Measurements from ENCODE around the gene ZDHHC14.
A peak's percentile ranks its signal among the peaks of the same experiment; 100 is the strongest.
"Not testable (repeated sequence)": the region's sequence is repeated elsewhere in the genome, so short reads cannot be mapped to it uniquely, and the experiment has no call there.

ZDHHC14 gene

DNA sequence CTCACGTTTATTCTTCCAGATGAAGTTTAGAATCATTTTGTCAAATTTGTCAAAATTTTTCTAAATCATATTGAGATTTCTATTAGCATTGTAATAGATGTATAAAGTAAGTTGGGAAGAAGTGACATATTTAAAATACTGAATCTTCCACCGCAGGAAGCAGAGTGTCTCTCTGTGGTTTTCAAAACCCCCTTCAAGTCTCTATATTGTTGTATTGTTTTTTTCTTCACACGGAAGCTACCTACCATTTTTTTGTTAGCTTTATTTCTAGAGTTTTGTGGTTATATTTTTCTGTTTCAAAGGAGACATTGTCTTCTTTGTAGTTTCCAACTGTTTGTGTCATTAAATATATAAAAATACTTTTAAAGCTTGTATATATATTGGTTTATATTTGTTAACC lies 188.6 kb downstream of the ZDHHC14 start:
- no peak overlapping the region for H3K4me3 ChIP-seq (ENCODE audit: low read depth, low read length)
- no peak for TF ChIP-seq CTCF (IDR thresholded peaks at IDR 0.05; ENCODE audit: control insufficient read depth, extremely low read depth, insufficient read depth)
- no peak for DNase-seq (ENCODE audit: low read depth)

DNA sequence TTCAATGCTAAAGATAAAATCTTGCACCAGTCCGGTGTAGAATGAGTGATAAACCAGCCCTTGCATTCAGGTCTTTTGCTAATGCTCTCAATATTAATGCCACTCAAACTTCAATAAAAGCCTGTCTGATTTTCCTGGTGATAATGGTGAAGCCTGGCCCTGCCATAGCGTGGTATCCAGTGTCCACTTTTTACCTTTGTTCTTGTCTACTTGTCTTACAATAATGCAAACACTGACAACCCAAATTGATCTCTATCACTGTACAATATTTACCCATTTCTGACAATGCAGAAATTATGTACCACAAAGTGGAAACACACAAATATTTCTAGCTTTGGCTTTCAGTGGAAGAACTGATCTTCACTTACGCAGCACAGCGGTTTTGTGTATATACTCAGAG lies 189.1 kb downstream of the ZDHHC14 start:
- no peak overlapping the region for H3K4me3 ChIP-seq (ENCODE audit: low read depth, low read length)
- peak; percentile 58 for DNase-seq (ENCODE audit: low read depth)
- TF ChIP-seq CTCF (IDR thresholded peaks at IDR 0.05; ENCODE audit: control insufficient read depth, extremely low read depth, insufficient read depth): no peak

DNA sequence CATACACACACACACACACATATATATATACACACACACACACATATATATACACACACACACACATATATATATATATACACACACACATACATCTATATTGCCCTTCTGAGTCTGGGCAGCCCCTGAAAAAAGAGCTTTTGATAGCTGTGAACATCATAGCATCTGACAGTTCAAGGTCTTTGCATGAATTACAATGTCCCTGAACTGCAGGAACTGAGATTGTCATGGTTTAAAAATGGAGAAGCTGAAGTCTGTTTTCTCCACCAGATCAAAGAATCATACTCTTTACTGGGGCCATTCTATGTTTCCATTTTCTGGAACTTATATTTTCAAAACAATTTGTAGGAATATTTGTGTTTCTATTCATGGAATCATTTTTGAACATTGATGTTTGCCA lies 189.8 kb downstream of the ZDHHC14 start:
- DNase-seq (ENCODE audit: low read depth): no peak
- no peak for TF ChIP-seq CTCF (IDR thresholded peaks at IDR 0.05; ENCODE audit: control insufficient read depth, extremely low read depth, insufficient read depth)
- H3K4me3 ChIP-seq (ENCODE audit: low read depth, low read length): no peak overlapping the region

DNA sequence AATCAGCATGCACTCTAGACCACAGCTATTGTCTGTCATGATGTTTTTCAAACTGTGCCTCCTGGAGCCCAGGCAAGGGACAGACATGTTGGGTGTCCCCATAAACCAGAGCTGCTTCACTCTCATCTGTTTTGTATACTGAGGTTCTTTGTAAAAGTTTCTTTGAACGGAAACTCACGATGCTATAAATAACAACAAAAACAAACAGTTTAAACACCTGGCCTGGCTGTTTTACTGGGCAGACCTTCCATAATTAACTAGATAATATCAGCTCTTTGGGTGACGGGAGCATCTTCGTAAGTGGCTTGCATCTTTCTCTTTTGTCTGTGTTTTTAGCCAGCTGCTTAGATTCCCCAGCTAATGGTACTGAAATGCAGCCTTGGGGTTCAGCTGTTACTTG lies 190.3 kb downstream of the ZDHHC14 start:
- H3K4me3 ChIP-seq (ENCODE audit: low read depth, low read length): no peak overlapping the region
- no peak for DNase-seq (ENCODE audit: low read depth)
- no peak for TF ChIP-seq CTCF (IDR thresholded peaks at IDR 0.05; ENCODE audit: control insufficient read depth, extremely low read depth, insufficient read depth)

- DNase-seq (ENCODE audit: low read depth): no peak
- no peak overlapping the region for H3K4me3 ChIP-seq (ENCODE audit: low read depth, low read length)
- TF ChIP-seq CTCF (IDR thresholded peaks at IDR 0.05; ENCODE audit: control insufficient read depth, extremely low read depth, insufficient read depth): no peak
Measured at GRCh38 chr6:157571950-157572349, 191.0 kb downstream of the ZDHHC14 start.

DNA sequence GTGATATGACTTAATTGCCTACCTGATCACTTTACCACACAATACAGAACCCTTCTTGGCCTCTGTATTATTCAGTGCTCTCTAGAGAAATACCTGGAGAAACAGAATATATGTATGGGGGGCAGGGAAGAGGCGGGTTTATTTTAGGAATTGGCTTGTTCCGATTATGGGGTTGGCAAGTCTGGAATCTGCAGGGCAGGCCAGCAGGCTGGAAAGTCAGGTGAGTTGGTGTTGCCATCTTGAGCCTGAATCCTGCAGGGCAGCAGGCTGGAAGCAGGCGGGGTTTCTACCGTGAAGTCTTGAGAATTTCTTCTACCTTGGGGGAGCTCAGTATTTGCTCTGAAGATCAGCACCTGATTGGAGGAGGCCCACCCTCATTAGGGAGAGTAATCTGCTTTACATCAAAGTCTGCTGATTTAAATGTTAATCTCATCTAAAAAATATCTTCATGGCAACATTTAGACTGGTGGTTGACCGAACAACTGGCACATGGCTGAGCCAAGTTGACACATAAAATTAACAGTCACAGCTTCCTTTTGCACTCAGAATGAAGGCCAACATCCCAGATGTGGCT lies 193.9 kb downstream of the ZDHHC14 start:
- no peak overlapping the region for H3K4me3 ChIP-seq (ENCODE audit: low read depth, low read length)
- no peak for DNase-seq (ENCODE audit: low read depth)
- no peak for TF ChIP-seq CTCF (IDR thresholded peaks at IDR 0.05; ENCODE audit: control insufficient read depth, extremely low read depth, insufficient read depth)

GRCh38 chr6:157575436-157576145 lies 194.6 kb downstream of the ZDHHC14 start:
- H3K4me3 ChIP-seq (ENCODE audit: low read depth, low read length): no peak overlapping the region
- no peak for DNase-seq (ENCODE audit: low read depth)
- no peak for TF ChIP-seq CTCF (IDR thresholded peaks at IDR 0.05; ENCODE audit: control insufficient read depth, extremely low read depth, insufficient read depth)

DNA sequence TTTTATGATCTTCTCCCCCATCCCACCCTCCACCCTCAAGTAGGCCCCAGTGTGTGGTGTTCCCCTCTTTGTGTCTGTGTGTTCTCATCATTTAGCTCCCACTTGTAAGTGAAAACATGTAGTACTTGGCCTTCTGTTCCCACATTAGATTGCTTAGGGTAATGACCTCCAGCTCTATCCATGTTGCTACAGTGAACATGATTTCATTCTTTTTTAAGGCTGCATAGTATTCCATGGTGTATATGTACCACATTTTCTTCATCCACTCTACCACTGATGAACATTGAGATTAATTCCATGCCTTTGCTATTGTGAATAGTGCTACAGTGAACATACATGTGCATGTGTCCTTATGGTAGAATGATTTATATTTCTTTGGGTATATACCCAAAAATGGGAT lies 196.0 kb downstream of the ZDHHC14 start:
- H3K4me3 ChIP-seq (ENCODE audit: low read depth, low read length); DNase-seq (ENCODE audit: low read depth): not testable (repeated sequence)

DNA sequence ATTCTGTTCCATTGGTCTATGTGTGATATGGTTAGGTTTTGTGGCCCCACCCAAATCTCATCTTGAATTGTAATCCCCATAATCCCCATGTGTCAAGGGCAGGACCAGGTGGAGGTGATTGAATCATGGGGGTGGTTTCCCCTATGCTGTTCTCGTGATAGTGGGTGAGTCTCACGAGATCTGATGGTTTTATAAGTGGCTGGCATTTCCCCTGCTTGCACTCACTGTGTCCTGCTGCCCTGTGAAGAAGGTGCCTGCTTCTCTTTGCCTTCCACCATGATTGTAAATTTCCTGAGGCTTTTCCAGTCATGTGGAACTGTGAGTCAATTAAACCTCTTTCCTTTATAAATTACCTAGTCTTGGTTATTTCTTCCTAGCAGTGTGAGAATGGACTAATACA lies 197.5 kb downstream of the ZDHHC14 start:
- not testable (repeated sequence) for H3K4me3 ChIP-seq (ENCODE audit: low read depth, low read length); DNase-seq (ENCODE audit: low read depth)
